Hematopoietic multipotent progenitor cell treated with erythropoietin and hydrocortisone succinate and interleukin-3 and kit ligand, for 8 days (in vitro differentiated cells): Measurements from ENCODE around the gene TSC2.

Experiments used
- DNase-seq: peaks from one replicate; pipeline ENCODE4 v3.0.0-alpha.2; 2015

Gene TSC2

GRCh38 chr16:2044541-2044940, 3.2 kb upstream of the TSC2 start:
- DNase-seq, result no peak

- no peak for DNase-seq
Measured at GRCh38 chr16:2045965-2046892, 1.6 kb upstream of the TSC2 start.

- peak; percentile 45 for DNase-seq
Measured at GRCh38 chr16:2046893-2047329, 874 bp upstream of the TSC2 start.

- DNase-seq, result no peak
Measured at GRCh38 chr16:2048116-2048543, 345 bp downstream of the TSC2 start.

- DNase-seq, result no peak
Measured at GRCh38 chr16:2053211-2053610, 5.4 kb downstream of the TSC2 start.

GRCh38 chr16:2053897-2054296, 6.1 kb downstream of the TSC2 start:
- no peak for DNase-seq

GRCh38 chr16:2054543-2055245, 6.9 kb downstream of the TSC2 start:
- DNase-seq, result no peak

GRCh38 chr16:2056077-2056476, 8.3 kb downstream of the TSC2 start:
- no peak for DNase-seq

- DNase-seq, result no peak
Measured at GRCh38 chr16:2056681-2057407, 9.1 kb downstream of the TSC2 start.

- no peak for DNase-seq
Measured at GRCh38 chr16:2057438-2057837, 9.7 kb downstream of the TSC2 start.

GRCh38 chr16:2058420-2058819, 10.6 kb downstream of the TSC2 start:
- DNase-seq, result no peak

GRCh38 chr16:2058872-2059271, 11.1 kb downstream of the TSC2 start:
- no peak for DNase-seq

- no peak for DNase-seq
Measured at GRCh38 chr16:2060346-2060745, 12.6 kb downstream of the TSC2 start.

GRCh38 chr16:2061023-2061422, 13.2 kb downstream of the TSC2 start:
- no peak for DNase-seq

GRCh38 chr16:2061526-2061925, 13.7 kb downstream of the TSC2 start:
- DNase-seq, result no peak

- DNase-seq, result no peak
Measured at GRCh38 chr16:2062801-2063200, 15.0 kb downstream of the TSC2 start.

GRCh38 chr16:2063861-2064260, 16.1 kb downstream of the TSC2 start:
- no peak for DNase-seq

- DNase-seq, result no peak
Measured at GRCh38 chr16:2064368-2064945, 16.7 kb downstream of the TSC2 start.

- no peak for DNase-seq
Measured at GRCh38 chr16:2066139-2066538, 18.4 kb downstream of the TSC2 start.

- no peak for DNase-seq
Measured at GRCh38 chr16:2070576-2071453, 23.0 kb downstream of the TSC2 start.

- no peak for DNase-seq
Measured at GRCh38 chr16:2071454-2072202, 23.8 kb downstream of the TSC2 start.
